SK-N-SH (cell line): ENCODE data around the gene SCYGR3. TPM values are rescaled to one million over a fixed set of nuclear protein-coding genes. Genes with fewer than 3 reads are reported as not detected.

Experiments used
- CTCF ChIA-PET: fragments of 300-600, 350-600 bp; formaldehyde crosslinking; extraction: SDS; loops from one replicate; lab custom pipeline; 2021; lab: Yijun Ruan, JAX
- POLR2A ChIA-PET: fragments of 350-600 bp; sonication (Branson Sonifier 250); formaldehyde crosslinking; extraction: SDS; loops from one replicate; lab custom pipeline; 2020; ENCODE audit warnings: antibody characterized with exemption, inconsistent platforms; lab: Yijun Ruan, JAX
- DNase-seq: peaks from one replicate; pipeline ENCODE4 v3.0.0; 2012
- H2AFZ ChIP-seq: fragments of 200-600 bp; sonication (generic); 2 replicates; pipeline ENCODE4 v1.8.1; 2016; ENCODE audit warnings: antibody characterized with exemption, mild to moderate bottlenecking, low read depth
- H3F3A ChIP-seq: fragments of 200-600 bp; sonication (generic); replicated peaks from 2 replicates; pipeline ENCODE3; 2016; ENCODE audit warnings: antibody characterized with exemption, mild to moderate bottlenecking; ENCODE audit not compliant: insufficient read depth
- H3K27ac ChIP-seq, 2 experiments: fragments of 200-500 bp in 1 of 2; fragments of 200-600 bp in 1 of 2; sonication (Bioruptor generic) in 1 of 2; sonication (generic), shearing (Covaris generic) in 1 of 2; 2 replicates each; pipeline versions ENCODE4 v1.5.1 to v1.6.1; 2014 to 2016; ENCODE audit warnings: low read depth in 2 of 2, inconsistent platforms in 1 of 2, low read length in 1 of 2, mild to moderate bottlenecking in 1 of 2, mixed read lengths in 1 of 2
- H3K27me3 ChIP-seq: fragments of 200-600 bp; sonication (generic), shearing (Covaris generic); 2 replicates; pipeline ENCODE4 v1.6.1; 2016; ENCODE audit warnings: mixed run types; ENCODE audit not compliant: insufficient read depth
- H3K36me3 ChIP-seq, 2 experiments: fragments of 200-500 bp in 1 of 2; fragments of 200-600 bp in 1 of 2; sonication (Bioruptor generic) in 1 of 2; sonication (generic) in 1 of 2; replicated peaks in 1 of 2; 2 replicates each; pipeline versions ENCODE3 to v1.5.1; 2014 to 2016; ENCODE audit warnings: low read length in 1 of 2, mild to moderate bottlenecking in 1 of 2; ENCODE audit not compliant: insufficient read depth in 2 of 2, control insufficient read depth in 1 of 2
- H3K4me1 ChIP-seq, 2 experiments: fragments of 200-500 bp in 1 of 2; fragments of 200-600 bp in 1 of 2; sonication (Bioruptor generic) in 1 of 2; sonication (generic), shearing (Covaris generic) in 1 of 2; 2 replicates each; pipeline versions ENCODE4 v1.5.1 to v1.6.1; 2014 to 2016; ENCODE audit warnings: low read depth in 1 of 2, low read length in 1 of 2, mixed run types in 1 of 2; ENCODE audit not compliant: insufficient read depth in 2 of 2, control insufficient read depth in 1 of 2
- H3K4me2 ChIP-seq: fragments of 200-600 bp; sonication (generic), shearing (Covaris generic); 2 replicates; pipeline ENCODE4 v1.6.1; 2017; ENCODE audit warnings: mixed run types
- H3K4me3 ChIP-seq, 2 experiments: fragments of 200-500 bp in 1 of 2; fragments of 200-600 bp in 1 of 2; sonication (Bioruptor generic) in 1 of 2; sonication (generic), shearing (Covaris generic) in 1 of 2; 2 replicates each; pipeline versions ENCODE4 v1.5.1 to v1.8.1; 2014 to 2016; ENCODE audit warnings: low read depth in 2 of 2, inconsistent platforms in 1 of 2, low read length in 1 of 2, mild to moderate bottlenecking in 1 of 2, mixed read lengths in 1 of 2, moderate library complexity in 1 of 2
- H3K79me2 ChIP-seq: fragments of 200-600 bp; sonication (generic); 2 replicates; pipeline ENCODE4 v1.8.1; 2017; ENCODE audit warnings: mild to moderate bottlenecking; ENCODE audit not compliant: insufficient read depth
- H3K9ac ChIP-seq: fragments of 200-600 bp; sonication (generic); 2 replicates; pipeline ENCODE4 v1.6.1; 2017; ENCODE audit warnings: mixed run types
- H3K9me2 ChIP-seq: fragments of 200-600 bp; sonication (generic); 2 replicates; pipeline ENCODE4 v1.6.1; 2017; ENCODE audit warnings: mixed run types
- H3K9me3 ChIP-seq: fragments of 200-600 bp; sonication (generic); 2 replicates; pipeline ENCODE4 v1.6.1; 2017; ENCODE audit warnings: mixed run types, mild to moderate bottlenecking, moderate library complexity
- H4K20me1 ChIP-seq: fragments of 200-600 bp; sonication (generic); 2 replicates; pipeline ENCODE4 v1.6.1; 2017; ENCODE audit warnings: mild to moderate bottlenecking, mixed run types; ENCODE audit not compliant: insufficient read depth
- CHD2 ChIP-seq: fragments of 150-350 bp; IDR thresholded peaks from 2 replicates; pipeline ENCODE4 v1.6.1; 2018; ENCODE audit warnings: low read length; ENCODE audit not compliant: partially characterized antibody
- EZH2phosphoT487 ChIP-seq: fragments of 200-600 bp; sonication (generic); IDR thresholded peaks from 2 replicates; pipeline ENCODE4 v1.6.1; 2017; ENCODE audit warnings: low read depth, mixed run types, mild to moderate bottlenecking, antibody characterized with exemption, moderate library complexity, borderline replicate concordance
- FOSL2 ChIP-seq: IDR thresholded peaks from 2 replicates; pipeline ENCODE4 v1.4.0; 2012; ENCODE audit warnings: low read depth, mild to moderate bottlenecking, moderate library complexity, borderline replicate concordance
- FOXJ3 ChIP-seq: sonication (generic); formaldehyde crosslinking; IDR thresholded peaks from 2 replicates; pipeline ENCODE4 v1.5.1; 2020; ENCODE audit warnings: mild to moderate bottlenecking, missing genetic modification reagents
- GABPA ChIP-seq: IDR thresholded peaks from 2 replicates; pipeline ENCODE4 v1.4.0; 2012; ENCODE audit warnings: low read depth, mild to moderate bottlenecking
- JUND ChIP-seq: IDR thresholded peaks from 2 replicates; pipeline ENCODE4 v1.4.0; 2012
- MXI1 ChIP-seq: IDR thresholded peaks from 2 replicates; pipeline ENCODE4 v1.6.1; 2012; ENCODE audit warnings: mild to moderate bottlenecking, low read depth, low read length, improper control_type of control experiment
- NFIC ChIP-seq: IDR thresholded peaks from 2 replicates; pipeline ENCODE4 v1.4.0; 2012; ENCODE audit warnings: borderline replicate concordance
- NRF1 ChIP-seq: IDR thresholded peaks from 2 replicates; pipeline ENCODE4 v1.6.1; 2012; ENCODE audit warnings: low read depth, mild to moderate bottlenecking, low read length
- RXRA ChIP-seq: IDR thresholded peaks from 2 replicates; pipeline ENCODE4 v1.4.0; 2012; ENCODE audit warnings: low read depth, mild to moderate bottlenecking, borderline replicate concordance
- SIN3A ChIP-seq: IDR thresholded peaks from 2 replicates; pipeline ENCODE4 v1.6.1; 2012; ENCODE audit warnings: low read depth, mild to moderate bottlenecking, low read length, moderate library complexity, borderline replicate concordance
- TEAD4 ChIP-seq: IDR thresholded peaks from 2 replicates; pipeline ENCODE4 v1.4.0; 2012; ENCODE audit warnings: mild to moderate bottlenecking, borderline replicate concordance; ENCODE audit not compliant: insufficient read depth
- YY1 ChIP-seq: IDR thresholded peaks from 2 replicates; pipeline ENCODE4 v1.4.0; 2012; ENCODE audit warnings: low read depth, mild to moderate bottlenecking
- WGBS: methylation state at CpG from one replicate; pipeline ENCODE4 v1.1.6; 2017; ENCODE audit warnings: low lambda C conversion rate; 5-methylcytosine and 5-hydroxymethylcytosine counted together
- polyA plus RNA-seq, 3 experiments: library from polyadenylated mRNA; depleted of rRNA; stranded (reverse); fragments of >200 nt; gene quantifications; 2 replicates each; pipeline ENCODE4 v1.2.3, GENCODE V29; 2012
- TF ChIP-seq, protein P1 (sequence below): fragments of 150-350 bp; IDR thresholded peaks from 2 replicates; pipeline ENCODE4 v1.6.1; 2016; ENCODE audit warnings: mild to moderate bottlenecking, low read depth, low read length
- TF ChIP-seq, protein P2 (sequence below): fragments of 150-350 bp; IDR thresholded peaks from 2 replicates; pipeline ENCODE4 v1.6.1; 2017; ENCODE audit warnings: antibody characterized with exemption, low read length, low read depth, borderline replicate concordance
- TF ChIP-seq, protein P3 (sequence below): IDR thresholded peaks from 2 replicates; pipeline ENCODE4 v1.4.0; 2012; ENCODE audit warnings: low read depth

The SCYGR3 gene
- polyA plus RNA-seq, 1 of the 3 experiments (the other 2 are of a cell fraction): not detected

DNA sequence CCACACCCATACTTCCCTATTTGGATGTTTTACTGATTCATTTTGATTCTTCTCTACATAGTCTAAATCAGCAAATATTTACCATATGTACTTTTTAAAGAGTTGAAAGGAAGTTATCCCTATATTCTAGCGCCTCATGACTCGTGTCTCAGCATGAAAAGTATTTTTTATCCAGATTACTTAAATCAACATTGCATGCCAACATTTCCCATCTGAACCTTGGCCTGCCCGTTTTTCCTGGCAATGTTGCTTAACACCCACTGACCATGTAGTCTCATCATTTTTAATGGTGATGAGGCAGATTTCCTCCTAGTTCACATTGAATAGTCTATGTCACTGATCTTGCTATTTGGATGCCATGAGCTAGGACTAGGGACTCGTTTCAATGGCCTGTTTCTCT is 38.8 kb upstream of the SCYGR3 start:
- Histone ChIP-seq H3K27me3 (no peaks in the 10 kb centered on the region), H3K9me2 (no peaks in the 10 kb centered on the region), H3K27ac (no peak overlapping the region), H3K9ac (no peak overlapping the region), H3K4me2 (no peak overlapping the region), H3F3A (no peaks in the 10 kb centered on the region), H3K79me2 (no peaks in the 10 kb centered on the region), H3K4me3 (no peak overlapping the region), H3K36me3 (no peaks in the 10 kb centered on the region), H3K4me1 (no peaks in the 10 kb centered on the region), H4K20me1 (no peaks in the 10 kb centered on the region), H3K9me3 (no peaks in the 10 kb centered on the region), H2AFZ (no peak overlapping the region)
- POLR2A ChIA-PET: no interaction called here
- CTCF ChIA-PET: interaction anchor here (1.5 kb wide), 2 partner anchors 174 to 248 kb away, joined by 4 read pairs; no protein-coding TSS in a partner anchor
- TF ChIP-seq CHD2 (no peak), FOSL2 (no peak), JUND (no peak), YY1 (no peak)
- DNase-seq: no peak
- 13% methylated on average over 4 of the region's 4 CpGs for WGBS

DNA sequence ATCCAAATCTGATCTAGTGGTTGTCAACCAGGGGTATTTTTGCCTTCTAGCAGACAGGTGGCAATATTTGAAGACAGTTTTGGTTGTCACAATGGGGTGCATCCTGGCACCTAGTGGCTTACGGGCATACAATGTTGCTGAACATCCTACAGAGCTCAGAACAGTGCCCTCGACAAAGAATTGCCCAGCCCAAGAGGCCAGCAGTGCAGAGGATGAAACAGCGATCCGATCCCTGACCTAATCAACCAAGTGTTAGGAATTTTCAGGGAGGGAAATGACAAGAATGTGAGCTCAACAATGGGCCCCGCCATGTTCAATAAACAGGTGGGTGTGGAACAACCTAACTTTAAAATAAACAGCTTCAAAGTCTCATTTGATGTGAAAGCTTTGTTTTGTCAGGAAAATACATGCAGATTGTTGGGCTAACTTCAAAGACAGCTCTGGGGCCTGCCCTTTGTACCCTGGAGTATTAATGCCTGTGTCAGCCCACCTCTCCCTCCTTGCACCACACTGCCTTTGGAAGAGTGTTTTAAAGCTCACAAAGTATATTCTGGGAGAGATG is 29.4 kb upstream of the SCYGR3 start:
- Histone ChIP-seq H2AFZ (no peak overlapping the region), H4K20me1 (no peaks in the 10 kb centered on the region), H3K36me3 (no peaks in the 10 kb centered on the region), H3K9me2 (no peaks in the 10 kb centered on the region), H3K4me3 (no peak overlapping the region), H3K4me2 (no peak overlapping the region), H3K27me3 (no peaks in the 10 kb centered on the region), H3K27ac (no peak overlapping the region), H3K9ac (no peak overlapping the region), H3K4me1 (no peaks in the 10 kb centered on the region), H3F3A (no peaks in the 10 kb centered on the region), H3K79me2 (no peaks in the 10 kb centered on the region), H3K9me3 (no peaks in the 10 kb centered on the region)
- WGBS: 58% methylated on average over 5 of the region's 5 CpGs
- TF ChIP-seq, protein P1, sequence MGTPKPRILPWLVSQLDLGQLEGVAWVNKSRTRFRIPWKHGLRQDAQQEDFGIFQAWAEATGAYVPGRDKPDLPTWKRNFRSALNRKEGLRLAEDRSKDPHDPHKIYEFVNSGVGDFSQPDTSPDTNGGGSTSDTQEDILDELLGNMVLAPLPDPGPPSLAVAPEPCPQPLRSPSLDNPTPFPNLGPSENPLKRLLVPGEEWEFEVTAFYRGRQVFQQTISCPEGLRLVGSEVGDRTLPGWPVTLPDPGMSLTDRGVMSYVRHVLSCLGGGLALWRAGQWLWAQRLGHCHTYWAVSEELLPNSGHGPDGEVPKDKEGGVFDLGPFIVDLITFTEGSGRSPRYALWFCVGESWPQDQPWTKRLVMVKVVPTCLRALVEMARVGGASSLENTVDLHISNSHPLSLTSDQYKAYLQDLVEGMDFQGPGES: no peak
- TF ChIP-seq FOXJ3 (CRISPR knock-in tag) (no peak), TEAD4 (no peak), GABPA (no peak), RXRA (no peak), NRF1 (no peak), EZH2phosphoT487 (no peak), SIN3A (no peak), MXI1 (no peak), CHD2 (no peak), FOSL2 (no peak), NFIC (no peak)
- TF ChIP-seq, protein P2, sequence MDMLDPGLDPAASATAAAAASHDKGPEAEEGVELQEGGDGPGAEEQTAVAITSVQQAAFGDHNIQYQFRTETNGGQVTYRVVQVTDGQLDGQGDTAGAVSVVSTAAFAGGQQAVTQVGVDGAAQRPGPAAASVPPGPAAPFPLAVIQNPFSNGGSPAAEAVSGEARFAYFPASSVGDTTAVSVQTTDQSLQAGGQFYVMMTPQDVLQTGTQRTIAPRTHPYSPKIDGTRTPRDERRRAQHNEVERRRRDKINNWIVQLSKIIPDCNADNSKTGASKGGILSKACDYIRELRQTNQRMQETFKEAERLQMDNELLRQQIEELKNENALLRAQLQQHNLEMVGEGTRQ: no peak
- TF ChIP-seq, protein P3, sequence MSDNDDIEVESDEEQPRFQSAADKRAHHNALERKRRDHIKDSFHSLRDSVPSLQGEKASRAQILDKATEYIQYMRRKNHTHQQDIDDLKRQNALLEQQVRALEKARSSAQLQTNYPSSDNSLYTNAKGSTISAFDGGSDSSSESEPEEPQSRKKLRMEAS: no peak
- POLR2A ChIA-PET: no interaction called here
- CTCF ChIA-PET: interaction anchor here (1.0 to 1.3 kb wide), 2 partner anchors 14 to 122 kb away, joined by 3 read pairs; no protein-coding TSS in a partner anchor
- DNase-seq: no peak
